BE2C (cell line): ENCODE data around the gene GARIN3.
A peak's percentile ranks its signal among the peaks of the same experiment; 100 is the strongest.

Source experiments
- DNase-seq: peaks from one replicate; pipeline ENCODE4 v3.0.0-alpha.2; 2020
- H3K27me3 ChIP-seq: fragments of 250-450 bp; sonication (Bioruptor Pico); 2 replicates; pipeline ENCODE4 v1.5.1; 2020; ENCODE audit warnings: mild to moderate bottlenecking
- H3K36me3 ChIP-seq: fragments of 250-450 bp; sonication (Bioruptor Pico); 2 replicates; pipeline ENCODE4 v1.5.1; 2020; ENCODE audit warnings: mild to moderate bottlenecking
- H3K4me1 ChIP-seq: fragments of 250-450 bp; sonication (Bioruptor Pico); 2 replicates; pipeline ENCODE4 v1.5.1; 2020
- H3K4me3 ChIP-seq: 2 replicates; pipeline ENCODE4 v1.5.1; 2011; ENCODE audit warnings: low read depth, low read length
- H3K9me3 ChIP-seq: fragments of 250-450 bp; sonication (Bioruptor Pico); 2 replicates; pipeline ENCODE4 v1.5.1; 2020
- TF ChIP-seq, protein P1 (sequence below): IDR thresholded peaks from 2 replicates; pipeline ENCODE4 v1.5.1; 2012; ENCODE audit warnings: mild to moderate bottlenecking, low read depth, low read length

GARIN3 gene

DNA sequence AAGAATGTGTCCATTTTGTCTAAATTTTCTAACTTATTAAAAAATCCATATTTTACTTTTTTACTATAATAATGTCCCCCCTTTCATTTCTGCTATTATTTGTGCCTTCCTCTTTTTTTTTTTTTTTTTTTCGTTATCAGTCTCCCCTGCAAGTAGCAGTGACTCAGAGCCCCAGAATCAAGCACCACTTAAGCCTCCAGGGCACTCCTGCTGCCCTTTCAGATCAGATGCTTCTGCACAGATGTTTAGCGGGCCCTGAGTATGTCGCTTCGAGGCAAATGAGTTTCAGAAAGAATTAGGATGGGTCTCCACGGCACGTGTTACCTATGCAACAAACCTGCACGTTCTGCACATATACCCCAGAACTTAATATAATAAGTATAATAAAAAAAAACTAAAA is 35.1 kb downstream of the GARIN3 start:
- Histone ChIP-seq H3K4me1 (no peaks in the 10 kb centered on the region), H3K9me3 (no peaks in the 10 kb centered on the region), H3K4me3 (no peak overlapping the region), H3K36me3 (no peaks in the 10 kb centered on the region), H3K27me3 (no peaks in the 10 kb centered on the region; the same call in 1 of the 2 replicates)
- TF ChIP-seq, protein P1, sequence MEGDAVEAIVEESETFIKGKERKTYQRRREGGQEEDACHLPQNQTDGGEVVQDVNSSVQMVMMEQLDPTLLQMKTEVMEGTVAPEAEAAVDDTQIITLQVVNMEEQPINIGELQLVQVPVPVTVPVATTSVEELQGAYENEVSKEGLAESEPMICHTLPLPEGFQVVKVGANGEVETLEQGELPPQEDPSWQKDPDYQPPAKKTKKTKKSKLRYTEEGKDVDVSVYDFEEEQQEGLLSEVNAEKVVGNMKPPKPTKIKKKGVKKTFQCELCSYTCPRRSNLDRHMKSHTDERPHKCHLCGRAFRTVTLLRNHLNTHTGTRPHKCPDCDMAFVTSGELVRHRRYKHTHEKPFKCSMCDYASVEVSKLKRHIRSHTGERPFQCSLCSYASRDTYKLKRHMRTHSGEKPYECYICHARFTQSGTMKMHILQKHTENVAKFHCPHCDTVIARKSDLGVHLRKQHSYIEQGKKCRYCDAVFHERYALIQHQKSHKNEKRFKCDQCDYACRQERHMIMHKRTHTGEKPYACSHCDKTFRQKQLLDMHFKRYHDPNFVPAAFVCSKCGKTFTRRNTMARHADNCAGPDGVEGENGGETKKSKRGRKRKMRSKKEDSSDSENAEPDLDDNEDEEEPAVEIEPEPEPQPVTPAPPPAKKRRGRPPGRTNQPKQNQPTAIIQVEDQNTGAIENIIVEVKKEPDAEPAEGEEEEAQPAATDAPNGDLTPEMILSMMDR: no peak
- DNase-seq: peak; percentile 48

DNA sequence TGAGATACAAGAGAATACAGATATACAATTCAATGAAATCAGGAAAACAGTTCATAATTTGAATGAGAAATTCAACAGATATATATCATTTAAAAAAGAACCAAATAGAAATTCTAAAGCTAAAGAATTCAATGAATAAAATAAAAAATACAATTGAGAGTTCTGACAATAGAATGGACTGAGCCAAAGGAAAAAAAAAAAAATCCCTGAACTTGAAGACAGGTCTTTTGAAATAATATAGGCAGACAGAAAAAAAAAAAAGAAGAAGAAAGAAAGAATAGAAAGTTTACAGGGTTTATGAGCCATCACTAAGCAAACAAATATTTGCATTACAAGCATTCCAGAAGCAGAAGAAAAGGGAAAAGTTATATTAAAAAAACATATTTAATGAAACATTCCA is 44.4 kb downstream of the GARIN3 start:
- no peaks in the 10 kb centered on the region for H3K36me3 ChIP-seq
- H3K9me3 ChIP-seq: peaks cover 3% of the 10 kb centered on the region; the same call in 1 of the 2 replicates
- no peak overlapping the region for H3K4me3 ChIP-seq
- DNase-seq: no peak
- H3K27me3 ChIP-seq: no peaks in the 10 kb centered on the region
- no peaks in the 10 kb centered on the region for H3K4me1 ChIP-seq
- TF ChIP-seq, protein P1: no peak

DNA sequence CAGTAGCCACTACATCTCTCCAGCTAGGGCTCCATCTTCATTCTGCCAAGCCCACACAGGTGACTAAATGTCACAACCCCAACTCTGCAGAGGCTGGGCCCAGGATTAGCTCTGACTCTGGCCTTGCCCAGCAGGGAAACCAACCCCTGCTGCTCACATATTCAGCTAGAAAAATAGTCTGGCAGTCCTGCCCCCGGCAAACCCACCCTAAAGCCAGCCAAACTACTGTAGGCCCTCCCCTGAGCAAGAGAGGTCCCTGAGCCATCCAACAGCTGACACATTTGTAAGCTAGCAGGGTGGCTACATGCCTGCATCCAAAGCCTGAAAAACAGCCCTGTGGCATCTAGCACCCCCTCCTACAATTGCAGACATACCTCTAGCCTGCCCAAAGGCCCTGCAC is 46.0 kb downstream of the GARIN3 start:
- peaks cover 3% of the 10 kb centered on the region; the same call in 1 of the 2 replicates for H3K9me3 ChIP-seq
- H3K27me3 ChIP-seq: no peaks in the 10 kb centered on the region
- no peak overlapping the region for H3K4me3 ChIP-seq
- DNase-seq: no peak
- H3K4me1 ChIP-seq: no peaks in the 10 kb centered on the region
- TF ChIP-seq, protein P1: no peak
- no peaks in the 10 kb centered on the region for H3K36me3 ChIP-seq

DNA sequence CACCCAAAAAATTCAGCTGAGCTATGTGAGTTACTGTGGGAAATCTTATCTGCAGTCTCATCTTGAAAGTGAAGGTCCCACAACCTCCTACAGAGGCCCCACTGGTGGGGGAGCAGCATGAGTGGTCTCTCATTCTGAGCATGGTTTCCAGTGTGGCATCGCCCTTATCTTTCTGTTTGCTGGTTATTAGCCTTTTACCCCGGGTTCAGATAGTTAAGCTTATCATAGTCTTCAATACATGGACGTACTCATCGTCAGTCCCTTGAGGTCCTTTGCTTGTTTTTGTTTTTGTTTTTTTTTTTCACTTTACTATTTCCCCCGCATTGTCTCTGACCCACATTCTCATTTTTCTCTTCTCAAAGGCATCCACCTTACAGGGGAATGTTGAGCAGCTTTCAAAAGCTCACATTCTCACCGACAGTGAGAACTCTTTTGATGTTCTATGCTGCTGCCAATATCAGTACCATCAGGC is 49.5 kb downstream of the GARIN3 start:
- Histone ChIP-seq H3K27me3 (no peaks in the 10 kb centered on the region), H3K9me3 (peaks cover 3% of the 10 kb centered on the region; the same call in 1 of the 2 replicates), H3K36me3 (no peaks in the 10 kb centered on the region), H3K4me1 (no peaks in the 10 kb centered on the region), H3K4me3 (no peak overlapping the region)
- TF ChIP-seq, protein P1: no peak
- no peak for DNase-seq

DNA sequence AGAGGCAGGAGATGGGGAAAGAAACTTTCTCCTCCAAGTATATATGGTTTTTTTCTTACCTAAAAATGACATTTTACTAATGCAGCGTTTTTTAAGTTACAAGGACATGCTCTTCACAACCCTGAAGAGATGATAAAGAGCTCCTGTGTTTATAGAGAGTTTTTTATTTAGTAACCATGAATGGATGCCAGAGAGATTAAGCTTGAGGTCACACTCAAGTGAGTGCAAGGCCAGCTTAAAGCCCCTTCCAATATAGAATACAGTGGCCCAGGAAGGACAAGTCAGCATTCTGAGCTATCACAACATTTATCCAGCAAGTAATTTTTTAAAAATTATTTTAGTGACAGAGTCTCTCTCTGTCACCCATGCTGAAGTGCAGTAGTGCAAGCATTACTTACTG is 50.6 kb downstream of the GARIN3 start:
- TF ChIP-seq, protein P1: no peak
- H3K36me3 ChIP-seq: no peaks in the 10 kb centered on the region
- H3K27me3 ChIP-seq: no peaks in the 10 kb centered on the region
- H3K4me3 ChIP-seq: no peak overlapping the region
- no peaks in the 10 kb centered on the region for H3K9me3 ChIP-seq
- H3K4me1 ChIP-seq: no peaks in the 10 kb centered on the region
- no peak for DNase-seq

DNA sequence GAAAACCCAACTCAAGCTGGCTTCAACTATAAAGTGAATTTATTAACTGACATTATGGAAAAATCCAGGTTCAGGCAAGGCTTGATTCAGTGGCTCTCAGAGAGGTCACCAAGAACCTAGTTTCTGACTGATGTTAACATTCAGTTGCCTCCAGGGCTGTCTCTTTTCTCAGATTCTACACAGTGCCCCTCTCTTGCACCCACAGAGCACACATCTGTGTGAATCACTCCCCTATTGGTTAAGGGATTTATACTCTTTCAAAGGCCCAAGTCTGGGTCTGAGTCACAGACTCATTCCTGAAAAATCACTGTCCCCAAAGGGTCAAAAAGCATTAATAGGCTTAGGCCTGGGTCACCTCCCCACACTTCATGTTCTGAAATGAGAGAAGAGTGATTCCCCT is 51.1 kb downstream of the GARIN3 start:
- H3K27me3 ChIP-seq: no peaks in the 10 kb centered on the region
- H3K4me3 ChIP-seq: no peak overlapping the region
- no peaks in the 10 kb centered on the region for H3K36me3 ChIP-seq
- no peak for DNase-seq
- no peaks in the 10 kb centered on the region for H3K4me1 ChIP-seq
- H3K9me3 ChIP-seq: no peaks in the 10 kb centered on the region
- TF ChIP-seq, protein P1: no peak
